ENCODE data around the gene MED16.

GRCh38 chr19:926589-927350 lies 33.8 kb upstream of the MED16 start:
- TF ChIP-seq CTCF (IDR thresholded peaks at IDR 0.05): no peak
- TF ChIP-seq POLR2AphosphoS5 (IDR thresholded peaks at IDR 0.05): no peak

Measured in transverse colon (tissue), 4 donors.